ENCODE measurements around the gene MAMSTR. TPM values are rescaled to one million over a fixed set of nuclear protein-coding genes. Genes with fewer than 3 reads are reported as not detected.

The MAMSTR gene
- total and polyA plus RNA-seq, 2 donors (not counting 1 experiment from before 2014, with no cell fraction given): 0.60 to 1.6 TPM

DNA sequence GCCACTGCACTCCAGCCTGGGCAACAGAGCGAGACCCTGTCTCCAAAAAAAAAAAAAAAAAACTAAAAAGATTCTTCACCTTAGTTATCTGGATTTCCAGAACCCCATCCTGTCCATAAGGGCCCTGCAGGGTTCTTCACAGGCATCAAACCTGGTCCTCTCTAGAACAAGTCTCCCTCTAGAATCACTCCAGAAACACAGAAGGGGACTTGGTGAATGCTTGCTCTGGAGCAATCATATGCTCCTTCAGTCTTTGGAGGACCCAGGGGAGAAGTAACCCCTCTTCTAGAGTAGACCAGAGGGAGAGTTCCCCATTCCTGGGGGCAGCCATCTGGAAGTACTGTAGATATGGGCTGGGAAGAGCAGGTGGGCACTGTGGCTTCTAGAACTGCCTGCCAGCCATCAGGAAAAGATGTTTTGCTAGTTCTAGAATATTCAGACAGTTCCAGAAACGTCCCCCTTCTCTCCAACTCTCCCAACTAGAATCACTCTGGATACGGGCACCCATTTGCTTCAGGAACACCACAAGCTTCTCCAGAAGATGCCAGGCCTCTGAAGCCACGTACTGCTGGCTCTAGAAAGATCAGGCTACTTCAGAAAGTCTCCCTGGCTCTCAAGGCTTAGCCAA is 30.2 kb upstream of the MAMSTR start:
- ChIA-PET CTCF (no interaction called here), POLR2A (no interaction called here)
- H3K27me3 ChIP-seq (replicated peaks in 1 of 4; ENCODE audit: control extremely low read depth in 1 of 4, control insufficient read depth in 3 of 4, insufficient read depth in 4 of 4, low read length in 3 of 4): peaks cover 0 to 80% (median 32%) of the 10 kb centered on the region in 4 experiments
- Mint-ChIP-seq H3K27ac (no peak overlapping the region), H3K9me3 (ENCODE audit: insufficient read depth) (no peaks in the 10 kb centered on the region), H3K4me3 (no peak overlapping the region), H3K4me1 (peaks cover 25% of the 10 kb centered on the region), H3K27me3 (peaks cover 48% of the 10 kb centered on the region)
- no peaks in the 10 kb centered on the region for H3K36me3 ChIP-seq (replicated peaks in 1 of 2; ENCODE audit: control extremely low read depth in 1 of 2, control insufficient read depth in 1 of 2, extremely low read depth in 1 of 2, insufficient read depth in 2 of 2, low read length in 1 of 2)
- no peaks in the 10 kb centered on the region for H4K20me1 ChIP-seq (ENCODE audit: control insufficient read depth, insufficient read depth, low read length, poor library complexity, severe bottlenecking)
- peaks cover 25 to 29% of the 10 kb centered on the region in 2 donors for H3K4me1 ChIP-seq (ENCODE audit: control insufficient read depth in 2 of 2, insufficient read depth in 2 of 2, low read length in 2 of 2)
- no peak overlapping the region for H3K9ac ChIP-seq (ENCODE audit: low read length)
- H3K4me2 ChIP-seq (replicated peaks; ENCODE audit: low read depth, low read length, poor library complexity, severe bottlenecking): no peak overlapping the region
- intact Hi-C loops (cut with micrococcal nuclease): no loop called here
- H3K4me3 ChIP-seq (ENCODE audit: control extremely low read depth in 1 of 5, extremely low read depth in 1 of 5, insufficient read depth in 1 of 5, low read depth in 2 of 5, low read length in 4 of 5): no peak overlapping the region
- ATAC-seq (ENCODE audit: low read depth) (no peak), DNase-seq (no peak)
- H3K9me3 ChIP-seq (ENCODE audit: control extremely low read depth in 1 of 3, control insufficient read depth in 2 of 3, insufficient read depth in 1 of 3, low read length in 2 of 3): peaks cover 0 to 37% (median 0%) of the 10 kb centered on the region in 3 donors
- WGBS (ENCODE audit: insufficient coverage): 80% methylated on average over 3 of the region's 4 CpGs
- no peak overlapping the region for H3K27ac ChIP-seq (ENCODE audit: low read length in 2 of 2)
- TF ChIP-seq EZH2 (IDR thresholded peaks at IDR 0.05; ENCODE audit: borderline replicate concordance, insufficient read depth, low read depth, low read length, poor library complexity, severe bottlenecking): no peak
- TF ChIP-seq, protein P1, sequence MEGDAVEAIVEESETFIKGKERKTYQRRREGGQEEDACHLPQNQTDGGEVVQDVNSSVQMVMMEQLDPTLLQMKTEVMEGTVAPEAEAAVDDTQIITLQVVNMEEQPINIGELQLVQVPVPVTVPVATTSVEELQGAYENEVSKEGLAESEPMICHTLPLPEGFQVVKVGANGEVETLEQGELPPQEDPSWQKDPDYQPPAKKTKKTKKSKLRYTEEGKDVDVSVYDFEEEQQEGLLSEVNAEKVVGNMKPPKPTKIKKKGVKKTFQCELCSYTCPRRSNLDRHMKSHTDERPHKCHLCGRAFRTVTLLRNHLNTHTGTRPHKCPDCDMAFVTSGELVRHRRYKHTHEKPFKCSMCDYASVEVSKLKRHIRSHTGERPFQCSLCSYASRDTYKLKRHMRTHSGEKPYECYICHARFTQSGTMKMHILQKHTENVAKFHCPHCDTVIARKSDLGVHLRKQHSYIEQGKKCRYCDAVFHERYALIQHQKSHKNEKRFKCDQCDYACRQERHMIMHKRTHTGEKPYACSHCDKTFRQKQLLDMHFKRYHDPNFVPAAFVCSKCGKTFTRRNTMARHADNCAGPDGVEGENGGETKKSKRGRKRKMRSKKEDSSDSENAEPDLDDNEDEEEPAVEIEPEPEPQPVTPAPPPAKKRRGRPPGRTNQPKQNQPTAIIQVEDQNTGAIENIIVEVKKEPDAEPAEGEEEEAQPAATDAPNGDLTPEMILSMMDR (IDR thresholded peaks at IDR 0.05): no peak
- H3K79me2 ChIP-seq (ENCODE audit: control insufficient read depth, insufficient read depth, low read length): no peaks in the 10 kb centered on the region
- H2AFZ ChIP-seq (ENCODE audit: insufficient read depth, low read depth, low read length, poor library complexity, severe bottlenecking): no peak overlapping the region

Data from B cell (primary cell).